NCI-H1048 (cell line): ENCODE data around the gene RHOBTB3.

Experiments
- DNase-seq: peaks from one replicate; lab custom pipeline; 2025; lab: John Stamatoyannopoulos, UW

Gene RHOBTB3

GRCh38 chr5:95841914-95842812, 111.0 kb downstream of the RHOBTB3 start:
- DNase-seq: no peak

- DNase-seq: no peak
Measured at GRCh38 chr5:95842854-95843544, 111.9 kb downstream of the RHOBTB3 start.

GRCh38 chr5:95843733-95844223, 112.6 kb downstream of the RHOBTB3 start:
- DNase-seq: no peak

GRCh38 chr5:95845391-95845790, 114.3 kb downstream of the RHOBTB3 start:
- DNase-seq: no peak
